Cardiac fibroblast (primary cell): ENCODE data around the gene RABEPK.
"Not testable (repeated sequence)": the region's sequence is repeated elsewhere in the genome, so short reads cannot be mapped to it uniquely, and the experiment has no call there.

Source experiments
- DNase-seq, 2 donors: peaks; one replicate each; pipeline versions ENCODE4 v3.0.0 to v3.0.0-alpha.2; 2010; ENCODE audit warnings: low read depth in 2 of 2
- H3K4me3 ChIP-seq, 2 donors: replicated peaks in 1 of 2; 1 replicate in 1 of 2; 2 replicates in 1 of 2; pipeline ENCODE4 v1.5.1; 2011; ENCODE audit warnings: low read depth in 2 of 2, low read length in 2 of 2, mild to moderate bottlenecking in 2 of 2, moderate library complexity in 1 of 2
- CTCF ChIP-seq: IDR thresholded peaks from one replicate; pipeline ENCODE4 v1.5.1; 2011; ENCODE audit warnings: low read depth, mild to moderate bottlenecking, low read length, inconsistent platforms

RABEPK gene

GRCh38 chr9:125183054-125183453 is 17.3 kb upstream of the RABEPK start:
- no peak for TF ChIP-seq CTCF
- peak; percentile 28 to 52 for DNase-seq
- H3K4me3 ChIP-seq, result no peak overlapping the region

- no peak for DNase-seq
- TF ChIP-seq CTCF, result no peak
Observed at GRCh38 chr9:125183561-125183960, 16.8 kb upstream of the RABEPK start.

GRCh38 chr9:125189011-125189360 is 11.4 kb upstream of the RABEPK start:
- peak overlapping the region; percentile 100 for H3K4me3 ChIP-seq
- peak in 1 of 2 donors; percentile 12 for DNase-seq
- TF ChIP-seq CTCF, result no peak

More at GRCh38 chr9:125183561-125183960, 16.8 kb upstream of the RABEPK start:
- H3K4me3 ChIP-seq, result no peak overlapping the region

- H3K4me3 ChIP-seq, result peak within 1 kb of the TSS; percentile 100
- peak; percentile 96 to 98 for DNase-seq
- peak; percentile 68 for TF ChIP-seq CTCF
Observed at GRCh38 chr9:125189361-125190289, 10.7 kb upstream of the RABEPK start, which contains the start of gene PPP6C. Gene PPP6C (minus strand): TSS chr9:125189803. CDS start chr9:125189718, 85 bp downstream.

GRCh38 chr9:125190361-125190801 is 10.0 kb upstream of the RABEPK start:
- TF ChIP-seq CTCF, result no peak
- no peak for DNase-seq
- H3K4me3 ChIP-seq, result peak overlapping the region; percentile 100

GRCh38 chr9:125194466-125194865 is 5.9 kb upstream of the RABEPK start:
- H3K4me3 ChIP-seq, DNase-seq: not testable (repeated sequence)

GRCh38 chr9:125195591-125195990 is 4.8 kb upstream of the RABEPK start:
- not testable (repeated sequence) for DNase-seq, H3K4me3 ChIP-seq
